NCI-H1417 (cell line): Measurements from ENCODE around the gene CENPH.
"Not testable (repeated sequence)": the region's sequence is repeated elsewhere in the genome, so short reads cannot be mapped to it uniquely, and the experiment has no call there.

Experiments
- DNase-seq, 3 experiments: peaks; one replicate each; lab custom pipeline; 2025; lab: John Stamatoyannopoulos, UW

The CENPH gene

GRCh38 chr5:69250593-69250992 lies 61.2 kb downstream of the CENPH start:
- DNase-seq = no peak

DNA sequence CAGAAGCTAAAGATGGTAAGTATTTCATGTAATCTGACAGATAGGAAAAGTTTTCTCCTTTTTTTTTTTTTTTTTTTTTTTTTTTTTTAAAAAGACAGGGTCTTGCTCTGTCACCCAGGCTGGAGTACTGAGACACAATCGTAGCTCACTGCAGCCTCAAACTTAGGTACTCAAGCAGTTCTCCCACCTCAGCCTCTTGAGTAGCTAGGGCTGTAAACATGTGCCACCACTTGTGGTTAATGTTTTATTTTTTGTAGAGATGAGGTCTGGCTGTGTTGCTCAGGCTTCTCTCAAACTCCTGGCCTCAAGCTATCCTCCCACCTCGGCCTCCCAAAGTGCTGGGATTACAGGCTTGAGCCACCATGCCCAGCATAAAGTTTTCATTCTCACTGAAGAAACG lies 63.1 kb downstream of the CENPH start:
- DNase-seq = no peak

DNA sequence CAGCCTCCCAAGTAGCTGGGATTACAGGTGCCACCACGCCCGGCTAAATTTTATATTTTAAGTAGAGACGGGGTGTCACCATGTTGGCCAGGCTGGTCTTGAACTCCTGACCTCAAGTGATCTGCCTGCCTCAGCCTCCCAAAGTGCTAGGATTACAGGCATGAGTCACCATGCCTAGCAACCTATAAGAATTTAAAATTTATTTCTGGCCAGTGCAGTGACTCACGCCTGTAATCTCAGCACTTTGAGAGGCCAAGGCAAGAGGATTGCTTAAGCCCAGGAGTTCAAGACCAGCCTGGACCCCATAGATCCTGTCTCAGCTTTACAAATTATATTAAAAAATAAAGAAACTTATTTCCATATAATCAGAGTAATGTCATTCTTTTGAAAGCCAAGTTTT lies 66.6 kb downstream of the CENPH start:
- not testable (repeated sequence) for DNase-seq

DNA sequence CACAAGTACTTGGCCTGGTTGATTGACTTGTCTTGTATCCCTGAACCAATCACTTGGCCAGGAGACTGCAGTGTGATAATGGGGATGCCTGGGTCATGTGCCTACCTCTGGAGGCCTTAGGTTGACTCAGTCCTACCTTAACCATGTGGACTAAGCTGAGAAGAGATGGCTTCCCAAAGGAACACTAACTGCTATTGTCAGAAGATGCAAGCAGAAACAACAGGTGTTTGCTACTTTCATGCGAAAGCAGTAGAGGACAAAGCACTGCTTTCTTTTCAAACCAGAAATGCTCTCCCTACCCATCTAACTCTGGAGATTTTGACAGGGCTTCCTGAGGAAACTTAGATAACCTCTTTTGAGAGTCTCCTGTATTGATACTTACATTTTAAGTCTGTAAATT lies 68.2 kb downstream of the CENPH start:
- no peak for DNase-seq
